ENCODE results near the gene WDFY2.

GRCh38 chr13:51559946-51560735 is 24.1 kb upstream of the WDFY2 start:
- TF ChIP-seq CTCF (conservative IDR thresholded peaks at IDR 0.05) = no peak
- TF ChIP-seq EZH2 (IDR thresholded peaks at IDR 0.05; ENCODE audit: low read depth) = no peak

All from PC-9 (cell line).